CD14-positive monocyte (primary cell): ENCODE data around the gene DIPK1A. TPM values are rescaled to one million over a fixed set of nuclear protein-coding genes. Genes with fewer than 3 reads are reported as not detected.

ENCODE experiments used
- DNase-seq, 3 donors: peaks; one replicate each; pipeline ENCODE4 v3.0.0-alpha.2; 2011 to 2022
- H2AFZ ChIP-seq: 2 replicates; pipeline ENCODE4 v1.6.0; 2012; ENCODE audit warnings: mild to moderate bottlenecking, low read depth, low read length, inconsistent platforms; ENCODE audit not compliant: insufficient read depth, poor library complexity, severe bottlenecking
- H3K27ac ChIP-seq, 2 donors: 1 replicate in 1 of 2; 2 replicates in 1 of 2; pipeline ENCODE4 v1.5.1; 2012 to 2013; ENCODE audit warnings: low read length in 2 of 2, control low read depth in 1 of 2, inconsistent platforms in 1 of 2, low read depth in 1 of 2, mild to moderate bottlenecking in 1 of 2
- H3K27me3 ChIP-seq, 2 donors: one replicate each; pipeline versions ENCODE4 v1.6.0 to v1.6.1; 2011 to 2013; ENCODE audit warnings: low read length in 2 of 2; ENCODE audit not compliant: control insufficient read depth in 2 of 2, insufficient read depth in 2 of 2
- H3K36me3 ChIP-seq, 2 donors: replicated peaks in 1 of 2; 1 replicate in 1 of 2; 2 replicates in 1 of 2; pipeline versions ENCODE4 v1.5.1 to v1.6.1; 2012 to 2013; ENCODE audit warnings: low read length in 2 of 2, control low read depth in 1 of 2, inconsistent platforms in 1 of 2, mild to moderate bottlenecking in 1 of 2; ENCODE audit not compliant: insufficient read depth in 2 of 2, control insufficient read depth in 1 of 2
- H3K4me1 ChIP-seq, 2 donors: 1 replicate in 1 of 2; 2 replicates in 1 of 2; pipeline versions ENCODE4 v1.5.1 to v1.6.1; 2012 to 2013; ENCODE audit warnings: low read length in 2 of 2, control low read depth in 1 of 2, inconsistent platforms in 1 of 2, mild to moderate bottlenecking in 1 of 2, moderate library complexity in 1 of 2; ENCODE audit not compliant: insufficient read depth in 2 of 2, control insufficient read depth in 1 of 2
- H3K4me2 ChIP-seq: replicated peaks from 2 replicates; pipeline ENCODE3; 2012; ENCODE audit warnings: low read length, moderate library complexity, mild to moderate bottlenecking; ENCODE audit not compliant: poor library complexity, severe bottlenecking; ENCODE audit errors: extremely low read depth
- H3K4me3 ChIP-seq, 3 experiments: fragments of 200-600 bp in 1 of 3; sonication (generic) in 1 of 3; replicated peaks in 1 of 3; 1 replicate in 2 of 3; 2 replicates in 1 of 3; pipeline ENCODE4 v1.5.1; 2011 to 2013; ENCODE audit warnings: low read length in 3 of 3, mild to moderate bottlenecking in 3 of 3, control low read depth in 2 of 3, low read depth in 2 of 3, inconsistent platforms in 1 of 3, moderate library complexity in 1 of 3
- H3K79me2 ChIP-seq: 2 replicates; pipeline ENCODE4 v1.6.0; 2012; ENCODE audit warnings: mild to moderate bottlenecking, control low read depth, inconsistent platforms, low read length, moderate library complexity; ENCODE audit not compliant: insufficient read depth
- H3K9ac ChIP-seq: 2 replicates; pipeline ENCODE4 v1.6.0; 2017; ENCODE audit warnings: low read length, mild to moderate bottlenecking; ENCODE audit not compliant: insufficient read depth, poor library complexity, severe bottlenecking
- H3K9me3 ChIP-seq, 2 donors: replicated peaks in 1 of 2; 1 replicate in 1 of 2; 2 replicates in 1 of 2; pipeline versions ENCODE4 v1.5.1 to v1.6.1; 2012 to 2013; ENCODE audit warnings: low read length in 2 of 2, control low read depth in 1 of 2; ENCODE audit not compliant: control insufficient read depth in 1 of 2, insufficient read depth in 1 of 2
- H4K20me1 ChIP-seq: 2 replicates; pipeline ENCODE4 v1.6.0; 2012; ENCODE audit warnings: mild to moderate bottlenecking, low read length, control low read depth, moderate library complexity; ENCODE audit not compliant: insufficient read depth
- H3K27ac Mint-ChIP-seq, 7 donors: one replicate each; pipeline ENCODE4 v1.8.0; 2020; ENCODE audit warnings: mild to moderate bottlenecking in 7 of 7, mixed read lengths in 7 of 7, moderate library complexity in 6 of 7, inconsistent platforms in 2 of 7
- H3K27me3 Mint-ChIP-seq, 3 donors: one replicate each; pipeline ENCODE4 v1.8.0; 2021 to 2022; ENCODE audit warnings: low read depth in 3 of 3, mild to moderate bottlenecking in 3 of 3, mixed read lengths in 3 of 3, moderate library complexity in 3 of 3, inconsistent platforms in 1 of 3
- H3K36me3 Mint-ChIP-seq, 2 donors: one replicate each; pipeline ENCODE4 v1.8.0; 2020; ENCODE audit warnings: mixed read lengths in 2 of 2, inconsistent platforms in 1 of 2, mild to moderate bottlenecking in 1 of 2
- H3K4me1 Mint-ChIP-seq: one replicate; pipeline ENCODE4 v1.8.0; 2020; ENCODE audit warnings: mild to moderate bottlenecking, mixed read lengths
- H3K4me3 Mint-ChIP-seq, 2 donors: one replicate each; pipeline ENCODE4 v1.8.0; 2020; ENCODE audit warnings: mild to moderate bottlenecking in 2 of 2, mixed read lengths in 2 of 2, moderate library complexity in 1 of 2
- H3K9me3 Mint-ChIP-seq, 7 donors: one replicate each; pipeline ENCODE4 v1.8.0; 2020 to 2022; ENCODE audit warnings: mixed read lengths in 7 of 7, mild to moderate bottlenecking in 6 of 7, moderate library complexity in 6 of 7, inconsistent platforms in 2 of 7
- WGBS: methylation state at CpG from one replicate; pipeline ENCODE4 v1.1.5; 2013; ENCODE audit warnings: missing lambda C conversion rate; ENCODE audit not compliant: insufficient coverage; 5-methylcytosine and 5-hydroxymethylcytosine counted together
- intact Hi-C, 2 donors: fragments of 100-400 bp; cut with micrococcal nuclease; formaldehyde crosslinking; loops; one replicate each; pipeline versions ENCODE4 v1.15.0 to v1.15.1; 2023
- polyA plus RNA-seq, 3 donors: library from polyadenylated mRNA; depleted of rRNA in 1 of 3; unstranded in 2 of 3; stranded (reverse) in 1 of 3; fragments of 300-500 nt in 2 of 3; fragments of >200 nt in 1 of 3; fragmentation: Illumina TruSeq in 2 of 3; gene quantifications; 1 replicate in 2 of 3; 2 replicates in 1 of 3; pipeline ENCODE4 v1.2.3, GENCODE V29; 2012 to 2021
- TF ChIP-seq, protein P1 (sequence below): fragments of 200-600 bp; IDR thresholded peaks from one replicate; pipeline ENCODE4 v1.8.0; 2022; ENCODE audit warnings: antibody characterized with exemption, mild to moderate bottlenecking

Gene DIPK1A
- polyA plus RNA-seq, 3 donors = 0.45 to 1.4 (median 0.83) TPM

DNA sequence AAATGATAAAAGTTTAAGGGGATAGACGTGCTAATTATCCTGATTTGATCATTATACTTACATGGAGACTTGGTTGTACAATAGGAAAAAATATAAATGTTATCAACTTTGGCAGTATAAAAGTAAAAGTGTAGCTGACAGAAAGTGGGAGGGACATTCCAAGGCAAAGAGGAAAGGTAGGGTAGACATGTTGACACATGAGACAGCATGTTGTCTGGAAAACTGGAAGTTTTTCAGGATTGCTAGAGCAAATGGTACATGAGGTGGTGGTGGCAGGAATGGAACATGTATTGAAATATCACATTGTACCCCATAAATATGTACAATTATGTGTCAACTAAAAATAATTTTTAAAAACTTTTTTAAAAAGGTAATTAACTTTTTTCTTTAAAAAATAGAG is 13.2 kb downstream of the DIPK1A start:
- intact Hi-C loops = no loop called here
- H2AFZ ChIP-seq = no peak overlapping the region
- H3K27me3 Mint-ChIP-seq = peaks cover 0 to 8% (median 0%) of the 10 kb centered on the region in 3 donors
- H3K27ac ChIP-seq = no peak overlapping the region
- H3K9ac ChIP-seq = no peak overlapping the region
- no peaks in the 10 kb centered on the region for H3K27me3 ChIP-seq
- H3K4me3 ChIP-seq = no peak overlapping the region
- H3K36me3 Mint-ChIP-seq = no peaks in the 10 kb centered on the region
- TF ChIP-seq, protein P1, sequence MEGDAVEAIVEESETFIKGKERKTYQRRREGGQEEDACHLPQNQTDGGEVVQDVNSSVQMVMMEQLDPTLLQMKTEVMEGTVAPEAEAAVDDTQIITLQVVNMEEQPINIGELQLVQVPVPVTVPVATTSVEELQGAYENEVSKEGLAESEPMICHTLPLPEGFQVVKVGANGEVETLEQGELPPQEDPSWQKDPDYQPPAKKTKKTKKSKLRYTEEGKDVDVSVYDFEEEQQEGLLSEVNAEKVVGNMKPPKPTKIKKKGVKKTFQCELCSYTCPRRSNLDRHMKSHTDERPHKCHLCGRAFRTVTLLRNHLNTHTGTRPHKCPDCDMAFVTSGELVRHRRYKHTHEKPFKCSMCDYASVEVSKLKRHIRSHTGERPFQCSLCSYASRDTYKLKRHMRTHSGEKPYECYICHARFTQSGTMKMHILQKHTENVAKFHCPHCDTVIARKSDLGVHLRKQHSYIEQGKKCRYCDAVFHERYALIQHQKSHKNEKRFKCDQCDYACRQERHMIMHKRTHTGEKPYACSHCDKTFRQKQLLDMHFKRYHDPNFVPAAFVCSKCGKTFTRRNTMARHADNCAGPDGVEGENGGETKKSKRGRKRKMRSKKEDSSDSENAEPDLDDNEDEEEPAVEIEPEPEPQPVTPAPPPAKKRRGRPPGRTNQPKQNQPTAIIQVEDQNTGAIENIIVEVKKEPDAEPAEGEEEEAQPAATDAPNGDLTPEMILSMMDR = no peak
- no peak overlapping the region for H3K4me3 Mint-ChIP-seq
- no peak overlapping the region for H3K4me2 ChIP-seq
- no CpG with 5 or more reads among the region's 1 CpG for WGBS
- H3K9me3 Mint-ChIP-seq = no peaks in the 10 kb centered on the region
- H3K27ac Mint-ChIP-seq = no peak overlapping the region
- no peaks in the 10 kb centered on the region for H3K36me3 ChIP-seq
- H3K79me2 ChIP-seq = peaks cover 10% of the 10 kb centered on the region
- peaks cover 28% of the 10 kb centered on the region for H3K4me1 Mint-ChIP-seq
- DNase-seq = no peak
- no peaks in the 10 kb centered on the region for H3K9me3 ChIP-seq
- H3K4me1 ChIP-seq = peaks cover 49 to 52% of the 10 kb centered on the region in 2 donors
- H4K20me1 ChIP-seq = no peaks in the 10 kb centered on the region

GRCh38 chr1:92945748-92946270 is 15.5 kb downstream of the DIPK1A start:
- intact Hi-C loops = no loop called here
- H3K27ac Mint-ChIP-seq = no peak overlapping the region
- no peak overlapping the region for H3K9ac ChIP-seq
- H4K20me1 ChIP-seq = no peaks in the 10 kb centered on the region
- no peak overlapping the region for H2AFZ ChIP-seq
- no peak overlapping the region for H3K27ac ChIP-seq
- TF ChIP-seq, protein P1 = no peak
- H3K9me3 ChIP-seq = no peaks in the 10 kb centered on the region
- H3K4me3 Mint-ChIP-seq = no peak overlapping the region
- no CpG with 5 or more reads among the region's 4 CpGs for WGBS
- H3K4me1 ChIP-seq = peaks cover 28 to 29% of the 10 kb centered on the region in 2 donors
- no peaks in the 10 kb centered on the region for H3K9me3 Mint-ChIP-seq
- H3K79me2 ChIP-seq = no peaks in the 10 kb centered on the region
- H3K36me3 Mint-ChIP-seq = no peaks in the 10 kb centered on the region
- H3K4me2 ChIP-seq = no peak overlapping the region
- H3K27me3 Mint-ChIP-seq = peaks cover 0 to 8% (median 3%) of the 10 kb centered on the region in 3 donors
- H3K36me3 ChIP-seq = no peaks in the 10 kb centered on the region
- no peak overlapping the region for H3K4me3 ChIP-seq
- no peak for DNase-seq
- H3K4me1 Mint-ChIP-seq = peaks cover 12% of the 10 kb centered on the region
- H3K27me3 ChIP-seq = no peaks in the 10 kb centered on the region
